HG03025 (cell line): ENCODE data around the gene GPD2.
A peak's percentile ranks its signal among the peaks of the same experiment; 100 is the strongest.

Source experiments
- ATAC-seq: cut with Tn5 transposase; IDR thresholded peaks from one replicate; pipeline ENCODE4 v1.9.1; 2021; ENCODE audit warnings: mild to moderate bottlenecking, moderate library complexity; ENCODE audit not compliant: unreplicated experiment, low FRiP score

GPD2 gene

GRCh38 chr2:156435396-156435717, 822 bp upstream of the GPD2 start:
- no peak for ATAC-seq

GRCh38 chr2:156436497-156437085, 412 bp downstream of the GPD2 start:
- peak; percentile 80 for ATAC-seq

- ATAC-seq = peak; percentile 21
Measured at GRCh38 chr2:156437272-156437930, 1.2 kb downstream of the GPD2 start.

GRCh38 chr2:156437931-156438410, 1.8 kb downstream of the GPD2 start:
- ATAC-seq = no peak

- no peak for ATAC-seq
Measured at GRCh38 chr2:156443089-156443488, 6.9 kb downstream of the GPD2 start.

- peak; percentile 78 for ATAC-seq
Measured at GRCh38 chr2:156445296-156446220, 9.4 kb downstream of the GPD2 start.

- ATAC-seq = no peak
Measured at GRCh38 chr2:156447761-156448160, 11.6 kb downstream of the GPD2 start.

- no peak for ATAC-seq
Measured at GRCh38 chr2:156448766-156449165, 12.6 kb downstream of the GPD2 start.

GRCh38 chr2:156452971-156453370, 16.8 kb downstream of the GPD2 start:
- ATAC-seq = no peak

- ATAC-seq = no peak
Measured at GRCh38 chr2:156455361-156455975, 19.3 kb downstream of the GPD2 start.

- peak; percentile 58 for ATAC-seq
Measured at GRCh38 chr2:156456616-156457015, 20.4 kb downstream of the GPD2 start.

- no peak for ATAC-seq
Measured at GRCh38 chr2:156457523-156458517, 21.6 kb downstream of the GPD2 start.

GRCh38 chr2:156459720-156460119, 23.5 kb downstream of the GPD2 start:
- no peak for ATAC-seq

GRCh38 chr2:156464106-156464505, 27.9 kb downstream of the GPD2 start:
- ATAC-seq = no peak

- no peak for ATAC-seq
Measured at GRCh38 chr2:156465573-156465972, 29.4 kb downstream of the GPD2 start.

GRCh38 chr2:156466739-156467405, 30.7 kb downstream of the GPD2 start:
- ATAC-seq = no peak

GRCh38 chr2:156470975-156471583, 34.9 kb downstream of the GPD2 start:
- no peak for ATAC-seq

GRCh38 chr2:156471762-156472161, 35.6 kb downstream of the GPD2 start:
- ATAC-seq = no peak

- ATAC-seq = no peak
Measured at GRCh38 chr2:156472686-156473085, 36.5 kb downstream of the GPD2 start.
